Endodermal cell (in vitro differentiated cells): Measurements from ENCODE around the gene TMEM164. TPM values are rescaled to one million over a fixed set of nuclear protein-coding genes. Genes with fewer than 3 reads are reported as not detected.

Source experiments
- DNase-seq: peaks from one replicate; pipeline ENCODE4 v3.0.0-alpha.2; 2017
- H3K27ac ChIP-seq: 2 replicates; pipeline ENCODE4 v1.5.1; 2013; ENCODE audit warnings: mild to moderate bottlenecking, low read depth, low read length, moderate library complexity
- H3K27me3 ChIP-seq: 2 replicates; pipeline ENCODE4 v1.6.1; 2013; ENCODE audit warnings: mild to moderate bottlenecking, low read length, moderate library complexity; ENCODE audit not compliant: insufficient read depth, control insufficient read depth, poor library complexity, severe bottlenecking
- H3K36me3 ChIP-seq: 2 replicates; pipeline ENCODE4 v1.7.0; 2013; ENCODE audit warnings: mild to moderate bottlenecking, low read length, moderate library complexity; ENCODE audit not compliant: control insufficient read depth, insufficient read depth
- H3K4me1 ChIP-seq: one replicate; pipeline ENCODE4 v1.7.0; 2013; ENCODE audit warnings: low read length; ENCODE audit not compliant: control insufficient read depth, insufficient read depth
- H3K4me3 ChIP-seq: 2 replicates; pipeline ENCODE4 v1.5.1; 2013; ENCODE audit warnings: mild to moderate bottlenecking, low read length, moderate library complexity
- H3K9ac ChIP-seq: 2 replicates; pipeline ENCODE4 v1.6.1; 2013; ENCODE audit warnings: mild to moderate bottlenecking, low read length, moderate library complexity; ENCODE audit not compliant: poor library complexity, severe bottlenecking; ENCODE audit errors: extremely low read depth
- H3K9me3 ChIP-seq: 2 replicates; pipeline ENCODE4 v1.6.1; 2013; ENCODE audit warnings: mild to moderate bottlenecking, low read length, moderate library complexity; ENCODE audit not compliant: control insufficient read depth
- H3K27ac Mint-ChIP-seq: 2 replicates; pipeline ENCODE4 v1.8.0; 2020; ENCODE audit warnings: mixed read lengths
- H3K27me3 Mint-ChIP-seq: 2 replicates; pipeline ENCODE4 v1.8.0; 2021; ENCODE audit warnings: mild to moderate bottlenecking, mixed read lengths; ENCODE audit not compliant: insufficient read depth
- H3K36me3 Mint-ChIP-seq: 2 replicates; pipeline ENCODE4 v1.8.0; 2020; ENCODE audit warnings: low read depth, mixed read lengths
- H3K4me1 Mint-ChIP-seq: 2 replicates; pipeline ENCODE4 v1.8.0; 2020; ENCODE audit warnings: mixed read lengths
- H3K4me3 Mint-ChIP-seq: 2 replicates; pipeline ENCODE4 v1.8.0; 2020; ENCODE audit warnings: mild to moderate bottlenecking, moderate library complexity, mixed read lengths
- H3K9me3 Mint-ChIP-seq: 2 replicates; pipeline ENCODE4 v1.8.0; 2020; ENCODE audit warnings: mild to moderate bottlenecking, mixed read lengths
- WGBS, 2 experiments: methylation state at CpG; one replicate each; pipeline versions ENCODE4 v1.1.5 to v1.1.7; 2013; ENCODE audit warnings: missing lambda C conversion rate in 2 of 2, mixed read lengths in 1 of 2; ENCODE audit not compliant: insufficient coverage in 1 of 2, insufficient read length in 1 of 2; 5-methylcytosine and 5-hydroxymethylcytosine counted together
- total RNA-seq, 2 donors: library from RNA; stranded (reverse); fragmentation: NEBNext Ultra II Directional in 1 of 2; extraction: Animal tissue kit (Norgen Biotek cat#: 25700) in 1 of 2; gene quantifications; 2 replicates in 1 of 2; 3 replicates in 1 of 2; pipeline ENCODE4 v1.2.1, GENCODE V29; 2021
- TF ChIP-seq, protein P1 (sequence below): fragments of 200-600 bp; sonication (generic); conservative IDR thresholded peaks from 2 replicates; pipeline ENCODE4 v1.5.0; 2021; ENCODE audit warnings: antibody characterized with exemption, mild to moderate bottlenecking

TMEM164 gene
- total RNA-seq, 2 donors from 2014 or later = 30.4 to 50.7 TPM

DNA sequence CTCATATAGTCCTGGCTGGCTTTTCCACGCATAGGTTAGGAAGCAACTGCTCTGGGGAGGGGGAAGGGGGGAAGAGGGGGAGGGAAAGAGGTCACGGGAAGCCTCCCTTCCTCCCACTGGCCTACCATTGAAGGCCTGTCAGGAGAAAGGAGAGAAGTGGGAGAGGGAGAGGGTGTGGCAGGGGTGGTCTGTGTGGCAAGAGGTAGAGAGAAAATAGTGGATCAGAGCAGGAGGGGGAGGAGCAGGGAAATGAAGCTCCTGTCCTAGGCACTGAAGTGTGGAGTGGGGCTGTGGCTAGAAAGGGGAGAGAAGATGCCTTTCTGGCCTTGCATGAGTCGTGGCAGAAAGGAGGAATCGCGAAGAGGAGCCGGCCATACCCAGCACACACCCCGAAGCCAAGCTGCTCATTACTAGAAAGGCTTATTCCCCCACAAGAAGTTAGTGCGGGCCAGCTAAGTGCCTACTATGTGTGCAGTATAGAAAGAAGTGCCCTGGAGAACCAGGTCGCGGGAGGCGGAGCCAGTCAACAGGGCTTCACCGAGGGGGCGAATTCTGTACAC, 1.1 kb upstream of the TMEM164 start:
- Histone ChIP-seq H3K36me3 (no peaks in the 10 kb centered on the region), H3K27me3 (no peaks in the 10 kb centered on the region), H3K4me3 (peak overlapping the region; percentile 66), H3K9ac (no peak overlapping the region), H3K27ac (no peak overlapping the region), H3K4me1 (peaks cover 7% of the 10 kb centered on the region), H3K9me3 (no peaks in the 10 kb centered on the region)
- H3K9me3 Mint-ChIP-seq = no peaks in the 10 kb centered on the region
- H3K4me3 Mint-ChIP-seq = peak overlapping the region; percentile 92
- no peak for DNase-seq
- H3K36me3 Mint-ChIP-seq = peaks cover 5% of the 10 kb centered on the region
- TF ChIP-seq, protein P1, sequence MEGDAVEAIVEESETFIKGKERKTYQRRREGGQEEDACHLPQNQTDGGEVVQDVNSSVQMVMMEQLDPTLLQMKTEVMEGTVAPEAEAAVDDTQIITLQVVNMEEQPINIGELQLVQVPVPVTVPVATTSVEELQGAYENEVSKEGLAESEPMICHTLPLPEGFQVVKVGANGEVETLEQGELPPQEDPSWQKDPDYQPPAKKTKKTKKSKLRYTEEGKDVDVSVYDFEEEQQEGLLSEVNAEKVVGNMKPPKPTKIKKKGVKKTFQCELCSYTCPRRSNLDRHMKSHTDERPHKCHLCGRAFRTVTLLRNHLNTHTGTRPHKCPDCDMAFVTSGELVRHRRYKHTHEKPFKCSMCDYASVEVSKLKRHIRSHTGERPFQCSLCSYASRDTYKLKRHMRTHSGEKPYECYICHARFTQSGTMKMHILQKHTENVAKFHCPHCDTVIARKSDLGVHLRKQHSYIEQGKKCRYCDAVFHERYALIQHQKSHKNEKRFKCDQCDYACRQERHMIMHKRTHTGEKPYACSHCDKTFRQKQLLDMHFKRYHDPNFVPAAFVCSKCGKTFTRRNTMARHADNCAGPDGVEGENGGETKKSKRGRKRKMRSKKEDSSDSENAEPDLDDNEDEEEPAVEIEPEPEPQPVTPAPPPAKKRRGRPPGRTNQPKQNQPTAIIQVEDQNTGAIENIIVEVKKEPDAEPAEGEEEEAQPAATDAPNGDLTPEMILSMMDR = no peak
- WGBS, 2 experiments = 23% methylated on average over 9 of the region's 13 CpGs; no CpG with 5 or more reads in 1 of the 2 experiments
- peak overlapping the region; percentile 84 for H3K27ac Mint-ChIP-seq
- peaks cover 44% of the 10 kb centered on the region for H3K4me1 Mint-ChIP-seq
- no peaks in the 10 kb centered on the region for H3K27me3 Mint-ChIP-seq

DNA sequence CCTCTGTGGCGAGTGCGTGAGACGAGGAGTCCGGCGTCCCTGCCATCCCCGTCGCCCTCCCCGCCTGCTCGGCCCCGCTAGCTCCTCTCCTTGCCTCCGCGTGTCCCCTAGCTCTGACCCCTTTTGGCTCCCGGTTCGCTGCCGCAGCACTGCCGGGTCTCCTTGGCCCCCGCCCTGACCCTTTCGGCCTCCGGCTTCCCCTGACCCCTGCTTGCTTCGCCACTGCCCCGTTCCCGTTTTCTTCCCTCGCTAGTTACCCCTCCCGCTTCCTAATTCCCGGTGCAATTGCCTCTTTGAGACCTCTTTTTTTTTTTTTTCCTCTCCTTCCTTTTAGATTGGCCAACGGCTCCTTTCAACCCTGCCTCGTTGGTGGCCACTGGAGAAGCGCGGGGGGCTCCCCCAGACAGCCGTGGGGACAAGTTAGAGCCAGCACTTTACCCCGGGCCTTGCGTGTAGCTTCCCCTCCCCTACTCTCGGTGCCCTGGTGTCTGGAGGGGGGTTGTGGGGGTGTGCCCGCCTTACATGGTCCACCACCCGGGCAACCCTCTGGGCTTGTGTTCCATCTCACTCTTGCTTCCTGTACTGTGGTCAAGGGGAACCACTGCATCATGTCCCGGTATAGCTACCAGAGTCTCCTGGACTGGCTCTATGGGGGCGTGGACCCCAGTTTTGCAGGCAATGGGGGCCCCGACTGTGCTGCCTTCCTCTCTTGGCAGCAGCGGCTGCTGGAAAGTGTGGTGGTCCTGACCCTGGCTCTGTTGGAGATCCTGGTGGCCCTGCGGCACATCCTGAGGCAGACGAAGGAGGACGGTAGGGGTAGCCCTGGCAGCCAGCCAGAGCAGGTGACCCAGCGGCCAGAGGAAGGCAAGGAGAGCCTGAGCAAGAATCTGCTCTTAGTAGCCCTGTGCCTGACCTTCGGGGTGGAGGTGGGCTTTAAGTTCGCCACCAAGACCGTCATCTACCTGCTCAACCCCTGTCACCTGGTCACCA, 548 bp downstream of the TMEM164 start:
- 0 to 20% methylated on average over 2 to 45 of the region's 46 CpGs for WGBS, 2 experiments
- Mint-ChIP-seq H3K36me3 (peaks cover 5% of the 10 kb centered on the region), H3K27me3 (no peaks in the 10 kb centered on the region), H3K9me3 (no peaks in the 10 kb centered on the region), H3K4me3 (peak overlapping the region; percentile 92), H3K27ac (peak overlapping the region; percentile 93), H3K4me1 (peaks cover 37% of the 10 kb centered on the region)
- Histone ChIP-seq H3K4me3 (peak overlapping the region; percentile 70), H3K9me3 (no peaks in the 10 kb centered on the region), H3K9ac (peak overlapping the region; percentile 13), H3K4me1 (peaks cover 3% of the 10 kb centered on the region), H3K27me3 (no peaks in the 10 kb centered on the region), H3K27ac (peak overlapping the region; percentile 24), H3K36me3 (no peaks in the 10 kb centered on the region)
- TF ChIP-seq, protein P1 = no peak
- DNase-seq = peak; percentile 53

DNA sequence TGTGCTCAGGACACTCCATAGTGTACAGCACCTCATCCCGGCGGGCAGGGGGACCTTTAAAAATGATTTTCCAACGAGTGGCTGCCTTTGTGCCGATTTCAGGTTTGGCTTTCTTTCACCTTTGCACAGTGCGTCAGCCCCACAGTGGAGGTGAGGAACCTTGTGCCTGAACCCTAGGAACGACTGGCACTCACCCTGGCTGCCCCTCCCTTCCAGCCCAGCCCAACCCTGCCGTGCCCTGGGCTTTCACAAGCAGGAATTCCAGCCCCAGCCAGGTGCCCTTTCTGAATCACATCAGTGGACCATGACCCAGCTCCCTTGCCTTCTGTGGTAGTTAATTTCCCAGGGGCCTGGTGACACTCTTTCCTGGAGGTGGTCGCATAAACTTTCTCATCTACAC, 1.3 kb downstream of the TMEM164 start:
- H3K4me1 Mint-ChIP-seq = peaks cover 42% of the 10 kb centered on the region
- peaks cover 3% of the 10 kb centered on the region for H3K4me1 ChIP-seq
- H3K9me3 Mint-ChIP-seq = no peaks in the 10 kb centered on the region
- TF ChIP-seq, protein P1 = no peak
- H3K27ac Mint-ChIP-seq = no peak overlapping the region
- H3K27me3 Mint-ChIP-seq = no peaks in the 10 kb centered on the region
- H3K9me3 ChIP-seq = no peaks in the 10 kb centered on the region
- H3K4me3 Mint-ChIP-seq = peak overlapping the region; percentile 92
- peaks cover 5% of the 10 kb centered on the region for H3K36me3 Mint-ChIP-seq
- H3K9ac ChIP-seq = no peak overlapping the region
- no peaks in the 10 kb centered on the region for H3K36me3 ChIP-seq
- 86 to 92% methylated on average over 2 to 8 of the region's 8 CpGs for WGBS, 2 experiments
- H3K27me3 ChIP-seq = no peaks in the 10 kb centered on the region
- no peak overlapping the region for H3K4me3 ChIP-seq
- no peak overlapping the region for H3K27ac ChIP-seq
- peak; percentile 49 for DNase-seq
